ENCODE data around the gene FUT3.

- TF ChIP-seq ATF3 (IDR thresholded peaks at IDR 0.05; ENCODE audit: insufficient read depth, low read depth, low read length) (no peak), CTCF (IDR thresholded peaks at IDR 0.05; ENCODE audit: control extremely low read depth in 1 of 3, insufficient read depth in 1 of 3, low read depth in 1 of 3, low read length in 3 of 3) (no peak), MAX (IDR thresholded peaks at IDR 0.05) (no peak), EZH2 (IDR thresholded peaks at IDR 0.05; ENCODE audit: low read depth, low read length, severe bottlenecking) (no peak), PHF8 (conservative IDR thresholded peaks at IDR 0.05; ENCODE audit: low read depth, low read length) (no peak), NRF1 (IDR thresholded peaks at IDR 0.05; ENCODE audit: low read depth, low read length) (no peak), POLR2AphosphoS5 (IDR thresholded peaks at IDR 0.05; ENCODE audit: low read depth, low read length) (no peak), JUND (IDR thresholded peaks at IDR 0.05; ENCODE audit: low read length) (no peak), BACH1 (IDR thresholded peaks at IDR 0.05; ENCODE audit: low read length) (no peak), BRCA1 (IDR thresholded peaks at IDR 0.05; ENCODE audit: low read depth, low read length) (no peak), GTF2F1 (IDR thresholded peaks at IDR 0.05; ENCODE audit: borderline replicate concordance, low read depth, low read length) (no peak), YY1 (IDR thresholded peaks at IDR 0.05; ENCODE audit: low read depth, low read length) (no peak), KDM5A (IDR thresholded peaks at IDR 0.05; ENCODE audit: low read length) (no peak)
Observed at GRCh38 chr19:5793188-5793587, 58.1 kb downstream of the FUT3 start.

All from H1 (cell line).